Measurements from ENCODE around the gene LY86.

DNA sequence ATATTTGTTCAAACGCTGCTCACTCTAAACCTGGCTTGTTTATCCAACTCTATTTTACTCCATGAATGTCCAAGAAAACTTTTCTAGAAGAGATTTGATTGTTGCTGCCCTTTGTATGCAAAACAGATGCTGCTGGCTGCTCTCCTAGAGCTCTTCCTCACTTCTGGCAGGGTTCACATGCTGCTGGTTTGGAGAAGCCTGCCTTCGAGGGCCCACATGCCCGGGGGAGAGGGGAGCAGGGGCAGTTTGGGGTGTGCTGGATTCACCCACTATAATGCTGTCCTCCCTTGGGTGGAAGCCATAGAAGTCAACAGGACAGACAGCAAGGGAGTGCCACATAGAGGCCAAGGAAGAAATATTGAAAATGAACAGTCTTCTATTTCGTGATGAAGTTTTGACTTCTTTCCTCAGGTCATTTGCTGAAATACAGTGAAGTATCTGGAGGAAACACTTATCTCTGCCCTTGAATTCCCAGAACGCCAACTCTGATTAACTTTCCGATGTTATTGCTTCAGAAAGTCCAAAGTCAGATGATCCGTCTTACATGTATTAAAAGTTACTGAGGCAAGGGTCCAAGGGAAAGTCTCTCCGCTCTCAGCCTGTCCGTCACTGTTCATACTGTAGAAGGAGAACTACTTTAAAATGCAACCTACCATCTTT, 32.4 kb downstream of the LY86 start:
- TF ChIP-seq, protein P1, sequence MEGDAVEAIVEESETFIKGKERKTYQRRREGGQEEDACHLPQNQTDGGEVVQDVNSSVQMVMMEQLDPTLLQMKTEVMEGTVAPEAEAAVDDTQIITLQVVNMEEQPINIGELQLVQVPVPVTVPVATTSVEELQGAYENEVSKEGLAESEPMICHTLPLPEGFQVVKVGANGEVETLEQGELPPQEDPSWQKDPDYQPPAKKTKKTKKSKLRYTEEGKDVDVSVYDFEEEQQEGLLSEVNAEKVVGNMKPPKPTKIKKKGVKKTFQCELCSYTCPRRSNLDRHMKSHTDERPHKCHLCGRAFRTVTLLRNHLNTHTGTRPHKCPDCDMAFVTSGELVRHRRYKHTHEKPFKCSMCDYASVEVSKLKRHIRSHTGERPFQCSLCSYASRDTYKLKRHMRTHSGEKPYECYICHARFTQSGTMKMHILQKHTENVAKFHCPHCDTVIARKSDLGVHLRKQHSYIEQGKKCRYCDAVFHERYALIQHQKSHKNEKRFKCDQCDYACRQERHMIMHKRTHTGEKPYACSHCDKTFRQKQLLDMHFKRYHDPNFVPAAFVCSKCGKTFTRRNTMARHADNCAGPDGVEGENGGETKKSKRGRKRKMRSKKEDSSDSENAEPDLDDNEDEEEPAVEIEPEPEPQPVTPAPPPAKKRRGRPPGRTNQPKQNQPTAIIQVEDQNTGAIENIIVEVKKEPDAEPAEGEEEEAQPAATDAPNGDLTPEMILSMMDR (IDR thresholded peaks at IDR 0.05) = no peak
- no peak for TF ChIP-seq EZH2 (IDR thresholded peaks at IDR 0.05; ENCODE audit: borderline replicate concordance, insufficient read depth, low read depth, low read length, poor library complexity, severe bottlenecking)

All from B cell (primary cell).